GM12878 (cell line): ENCODE data around the gene MRPL28.

Experiments used
- ESRRA ChIP-seq: IDR thresholded peaks from 2 replicates; pipeline ENCODE4 v1.6.1; 2012; ENCODE audit warnings: mild to moderate bottlenecking, low read length, improper control_type of control experiment
- HCFC1 ChIP-seq: fragments of 150-350 bp; IDR thresholded peaks from 2 replicates; pipeline ENCODE4 v1.6.1; 2014; ENCODE audit warnings: low read length
- HDAC2 ChIP-seq: fragments of 200-600 bp; sonication (generic); IDR thresholded peaks from 2 replicates; pipeline ENCODE4 v1.6.1; 2017
- RFX5 ChIP-seq: IDR thresholded peaks from 2 replicates; pipeline ENCODE4 v1.6.1; 2011; ENCODE audit warnings: low read depth, low read length, improper control_type of control experiment
- TF ChIP-seq, protein P1 (sequence below), 3 experiments: IDR thresholded peaks in 2 of 3; conservative IDR thresholded peaks in 1 of 3; 2 replicates each; pipeline ENCODE4 v1.5.1; 2011; ENCODE audit warnings: low read depth in 3 of 3, low read length in 3 of 3, mild to moderate bottlenecking in 3 of 3, control low read depth in 2 of 3, moderate library complexity in 2 of 3, inconsistent platforms in 1 of 3, mixed read lengths in 1 of 3; ENCODE audit not compliant: control insufficient read depth in 2 of 3, insufficient read depth in 1 of 3; ENCODE audit errors: extremely low read depth in 1 of 3
- TF ChIP-seq, protein P2 (sequence below): fragments of 450-650 bp; IDR thresholded peaks from 2 replicates; pipeline ENCODE4 v1.6.1; 2017; ENCODE audit warnings: low read depth, mild to moderate bottlenecking, moderate library complexity

DNA sequence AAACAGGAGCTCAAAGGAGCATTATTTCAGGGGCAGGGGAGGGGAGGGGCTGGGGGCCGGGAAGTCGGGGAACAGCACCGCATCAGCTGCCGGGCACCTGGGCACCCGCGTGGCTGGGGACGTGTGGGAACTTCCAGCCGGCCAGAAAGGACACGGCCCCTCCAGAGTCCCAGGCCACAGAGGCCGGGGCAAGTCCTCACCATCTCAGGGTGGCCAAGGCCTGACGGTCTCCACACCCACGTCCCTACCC, 10.3 kb upstream of the MRPL28 start:
- TF ChIP-seq HCFC1, result no peak
- TF ChIP-seq HDAC2, result no peak
- TF ChIP-seq, protein P1, sequence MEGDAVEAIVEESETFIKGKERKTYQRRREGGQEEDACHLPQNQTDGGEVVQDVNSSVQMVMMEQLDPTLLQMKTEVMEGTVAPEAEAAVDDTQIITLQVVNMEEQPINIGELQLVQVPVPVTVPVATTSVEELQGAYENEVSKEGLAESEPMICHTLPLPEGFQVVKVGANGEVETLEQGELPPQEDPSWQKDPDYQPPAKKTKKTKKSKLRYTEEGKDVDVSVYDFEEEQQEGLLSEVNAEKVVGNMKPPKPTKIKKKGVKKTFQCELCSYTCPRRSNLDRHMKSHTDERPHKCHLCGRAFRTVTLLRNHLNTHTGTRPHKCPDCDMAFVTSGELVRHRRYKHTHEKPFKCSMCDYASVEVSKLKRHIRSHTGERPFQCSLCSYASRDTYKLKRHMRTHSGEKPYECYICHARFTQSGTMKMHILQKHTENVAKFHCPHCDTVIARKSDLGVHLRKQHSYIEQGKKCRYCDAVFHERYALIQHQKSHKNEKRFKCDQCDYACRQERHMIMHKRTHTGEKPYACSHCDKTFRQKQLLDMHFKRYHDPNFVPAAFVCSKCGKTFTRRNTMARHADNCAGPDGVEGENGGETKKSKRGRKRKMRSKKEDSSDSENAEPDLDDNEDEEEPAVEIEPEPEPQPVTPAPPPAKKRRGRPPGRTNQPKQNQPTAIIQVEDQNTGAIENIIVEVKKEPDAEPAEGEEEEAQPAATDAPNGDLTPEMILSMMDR (IDR thresholded peaks at IDR 0.05 in 2 of 3, conservative IDR thresholded peaks at IDR 0.05 in 1 of 3; ENCODE audit: control insufficient read depth in 2 of 3, extremely low read depth in 1 of 3, insufficient read depth in 1 of 3, low read depth in 3 of 3, low read length in 3 of 3), result no peak
- TF ChIP-seq RFX5, result no peak
- TF ChIP-seq, protein P2, sequence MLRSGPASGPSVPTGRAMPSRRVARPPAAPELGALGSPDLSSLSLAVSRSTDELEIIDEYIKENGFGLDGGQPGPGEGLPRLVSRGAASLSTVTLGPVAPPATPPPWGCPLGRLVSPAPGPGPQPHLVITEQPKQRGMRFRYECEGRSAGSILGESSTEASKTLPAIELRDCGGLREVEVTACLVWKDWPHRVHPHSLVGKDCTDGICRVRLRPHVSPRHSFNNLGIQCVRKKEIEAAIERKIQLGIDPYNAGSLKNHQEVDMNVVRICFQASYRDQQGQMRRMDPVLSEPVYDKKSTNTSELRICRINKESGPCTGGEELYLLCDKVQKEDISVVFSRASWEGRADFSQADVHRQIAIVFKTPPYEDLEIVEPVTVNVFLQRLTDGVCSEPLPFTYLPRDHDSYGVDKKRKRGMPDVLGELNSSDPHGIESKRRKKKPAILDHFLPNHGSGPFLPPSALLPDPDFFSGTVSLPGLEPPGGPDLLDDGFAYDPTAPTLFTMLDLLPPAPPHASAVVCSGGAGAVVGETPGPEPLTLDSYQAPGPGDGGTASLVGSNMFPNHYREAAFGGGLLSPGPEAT, result no peak
- no peak for TF ChIP-seq ESRRA
